ENCODE measurements around the gene PDIA4.

The PDIA4 gene

DNA sequence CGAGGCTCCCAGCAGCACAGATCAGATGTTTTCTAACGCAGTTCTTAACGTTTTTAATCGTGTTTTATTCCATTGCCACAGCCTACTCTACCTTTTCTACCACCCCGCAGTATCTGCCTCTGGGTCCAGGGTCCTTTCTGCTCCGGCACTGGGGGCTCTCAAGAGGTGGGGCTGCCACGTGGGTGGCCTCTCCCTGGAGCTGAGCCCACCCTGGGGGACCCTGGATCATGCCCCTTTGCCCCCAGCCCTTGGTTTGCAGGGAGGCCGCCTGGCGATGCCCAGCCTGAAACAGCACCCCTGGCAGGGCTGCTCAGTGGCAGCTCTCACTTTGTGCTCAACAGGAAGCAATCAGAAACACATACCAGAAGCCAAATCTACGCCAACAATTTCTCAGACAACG, 25.3 kb downstream of the PDIA4 start:
- no peaks in the 10 kb centered on the region for H3K36me3 ChIP-seq (ENCODE audit: control insufficient read depth, insufficient read depth, low read length)
- no peak for TF ChIP-seq CTCF (IDR thresholded peaks at IDR 0.05)

GRCh38 chr7:149002604-149003003, 25.7 kb downstream of the PDIA4 start:
- H3K36me3 ChIP-seq (ENCODE audit: control insufficient read depth, insufficient read depth, low read length), result no peaks in the 10 kb centered on the region
- no peak overlapping the region for H3K4me2 ChIP-seq (ENCODE audit: low read length)

More for the DNA sequence above, 25.3 kb downstream of the PDIA4 start:
- Histone ChIP-seq H2AFZ (no peak overlapping the region), H3K79me2 (no peaks in the 10 kb centered on the region), H3K27ac (no peak overlapping the region), H3K27me3 (ENCODE audit: control insufficient read depth, insufficient read depth, low read length) (no peaks in the 10 kb centered on the region), H3K9me3 (ENCODE audit: control insufficient read depth, low read length) (no peaks in the 10 kb centered on the region), H3K4me2 (ENCODE audit: low read length) (no peak overlapping the region), H3K4me3 (ENCODE audit: low read depth, low read length) (no peak overlapping the region), H3K4me1 (no peaks in the 10 kb centered on the region), H3K9ac (no peak overlapping the region)

DNA sequence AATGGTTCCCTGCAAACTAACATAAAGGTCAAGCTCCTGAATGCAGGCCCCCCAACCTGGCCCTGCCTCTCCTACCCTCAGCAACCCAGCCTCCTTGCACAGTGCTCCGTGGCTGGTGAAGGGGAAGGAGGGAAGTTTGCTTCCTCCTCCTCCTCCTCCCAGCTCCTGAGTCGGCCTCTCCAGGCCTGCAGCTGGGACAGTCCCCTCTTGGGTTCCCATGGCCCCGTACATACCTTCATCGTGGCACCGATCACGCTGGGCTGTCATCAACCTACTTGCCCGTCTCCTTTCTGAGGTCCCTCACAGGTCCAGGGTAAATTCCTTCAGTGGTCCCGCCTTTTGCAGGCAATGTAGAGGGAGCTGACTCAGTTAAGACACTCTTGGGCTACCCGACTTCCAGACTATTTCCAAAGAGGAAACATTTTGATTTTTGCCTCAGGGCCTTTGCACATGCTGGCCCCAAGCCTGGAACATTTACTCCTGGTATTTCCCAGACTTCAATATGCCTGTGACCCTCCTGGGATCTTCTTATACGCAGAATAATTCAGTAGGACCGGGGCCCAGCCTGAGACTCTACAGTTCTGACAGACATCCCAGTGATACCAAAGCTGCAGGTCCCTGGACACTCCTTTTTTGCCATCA, 26.8 kb downstream of the PDIA4 start:
- no peaks in the 10 kb centered on the region for H3K4me1 ChIP-seq
- TF ChIP-seq CTCF (IDR thresholded peaks at IDR 0.05), result no peak
- no peaks in the 10 kb centered on the region for H3K9me3 ChIP-seq (ENCODE audit: control insufficient read depth, low read length)
- H3K4me3 ChIP-seq (ENCODE audit: low read depth, low read length), result no peak overlapping the region
- H3K79me2 ChIP-seq, result no peaks in the 10 kb centered on the region
- H3K9ac ChIP-seq, result no peak overlapping the region
- H3K27ac ChIP-seq, result no peak overlapping the region
- H2AFZ ChIP-seq, result no peak overlapping the region
- H3K27me3 ChIP-seq (ENCODE audit: control insufficient read depth, insufficient read depth, low read length), result no peaks in the 10 kb centered on the region
- no peak overlapping the region for H3K4me2 ChIP-seq (ENCODE audit: low read length)
- no peaks in the 10 kb centered on the region for H3K36me3 ChIP-seq (ENCODE audit: control insufficient read depth, insufficient read depth, low read length)

More at GRCh38 chr7:149002604-149003003, 25.7 kb downstream of the PDIA4 start:
- Histone ChIP-seq H2AFZ (no peak overlapping the region), H3K4me3 (ENCODE audit: low read depth, low read length) (no peak overlapping the region), H3K27ac (no peak overlapping the region), H3K9ac (no peak overlapping the region), H3K9me3 (ENCODE audit: control insufficient read depth, low read length) (no peaks in the 10 kb centered on the region), H3K27me3 (ENCODE audit: control insufficient read depth, insufficient read depth, low read length) (no peaks in the 10 kb centered on the region), H3K79me2 (no peaks in the 10 kb centered on the region), H3K4me1 (no peaks in the 10 kb centered on the region)
- TF ChIP-seq CTCF (IDR thresholded peaks at IDR 0.05), result no peak

- H3K27ac ChIP-seq, result no peak overlapping the region
- H3K9ac ChIP-seq, result no peak overlapping the region
- no peaks in the 10 kb centered on the region for H3K4me1 ChIP-seq
- H2AFZ ChIP-seq, result no peak overlapping the region
- no peak overlapping the region for H3K4me3 ChIP-seq (ENCODE audit: low read depth, low read length)
- H3K79me2 ChIP-seq, result no peaks in the 10 kb centered on the region
- H3K4me2 ChIP-seq (ENCODE audit: low read length), result no peak overlapping the region
- H3K36me3 ChIP-seq (ENCODE audit: control insufficient read depth, insufficient read depth, low read length), result no peaks in the 10 kb centered on the region
- H3K9me3 ChIP-seq (ENCODE audit: control insufficient read depth, low read length), result no peaks in the 10 kb centered on the region
- no peaks in the 10 kb centered on the region for H3K27me3 ChIP-seq (ENCODE audit: control insufficient read depth, insufficient read depth, low read length)
- no peak for TF ChIP-seq CTCF (IDR thresholded peaks at IDR 0.05)
Observed at GRCh38 chr7:149000961-149001360, 27.3 kb downstream of the PDIA4 start.

- Histone ChIP-seq H3K4me1 (no peaks in the 10 kb centered on the region), H3K27me3 (ENCODE audit: control insufficient read depth, insufficient read depth, low read length) (no peaks in the 10 kb centered on the region), H3K4me3 (ENCODE audit: low read depth, low read length) (no peak overlapping the region), H3K36me3 (ENCODE audit: control insufficient read depth, insufficient read depth, low read length) (no peaks in the 10 kb centered on the region), H3K79me2 (no peaks in the 10 kb centered on the region), H2AFZ (no peak overlapping the region), H3K9ac (no peak overlapping the region), H3K4me2 (ENCODE audit: low read length) (no peak overlapping the region), H3K9me3 (ENCODE audit: control insufficient read depth, low read length) (no peaks in the 10 kb centered on the region), H3K27ac (no peak overlapping the region)
- no peak for TF ChIP-seq CTCF (IDR thresholded peaks at IDR 0.05)
Observed at GRCh38 chr7:148999192-148999591, 29.1 kb downstream of the PDIA4 start.
